CD4-positive, alpha-beta T cell (primary cell): Measurements from ENCODE around the gene KCNMB1. TPM values are rescaled to one million over a fixed set of nuclear protein-coding genes. Genes with fewer than 3 reads are reported as not detected.

ENCODE experiments used
- ATAC-seq: fragments of 200-7000 bp; cut with Tn5 transposase; one replicate; pipeline ENCODE4 v1.10.0; 2022; ENCODE audit warnings: mild to moderate bottlenecking; ENCODE audit not compliant: poor library complexity
- CTCF ChIA-PET: fragments of 350-600 bp; sonication (Branson Sonifier 250); formaldehyde crosslinking; loops from one replicate; lab custom pipeline; 2021; ENCODE audit warnings: antibody characterized with exemption, inconsistent platforms; lab: Charles Lee
- POLR2A ChIA-PET: fragments of 350-600 bp; sonication (Branson Sonifier 250); formaldehyde crosslinking; loops from one replicate; lab custom pipeline; 2021; ENCODE audit warnings: antibody characterized with exemption, inconsistent platforms; lab: Charles Lee
- DNase-seq, 14 experiments: peaks; one replicate each; pipeline ENCODE4 v3.0.0-alpha.2; 2013 to 2020; ENCODE audit warnings: mixed read lengths in 2 of 14
- H3K27ac ChIP-seq, 2 donors: one replicate each; pipeline versions ENCODE4 v1.5.1 to v1.7.0; 2013; ENCODE audit warnings: low read length in 2 of 2, low read depth in 1 of 2, mild to moderate bottlenecking in 1 of 2
- H3K27me3 ChIP-seq, 2 experiments: 1 replicate in 1 of 2; 2 replicates in 1 of 2; pipeline versions ENCODE4 v1.6.1 to v1.7.0; 2013; ENCODE audit warnings: low read length in 2 of 2, control low read depth in 1 of 2, mild to moderate bottlenecking in 1 of 2, moderate library complexity in 1 of 2; ENCODE audit not compliant: insufficient read depth in 2 of 2, control insufficient read depth in 1 of 2
- H3K36me3 ChIP-seq: one replicate; pipeline ENCODE4 v1.6.1; 2013; ENCODE audit warnings: low read length, control low read depth; ENCODE audit not compliant: insufficient read depth
- H3K4me1 ChIP-seq: one replicate; pipeline ENCODE4 v1.6.1; 2013; ENCODE audit warnings: low read length, control low read depth; ENCODE audit not compliant: insufficient read depth
- H3K4me3 ChIP-seq: one replicate; pipeline ENCODE4 v1.5.1; 2013; ENCODE audit warnings: mild to moderate bottlenecking, low read length, moderate library complexity
- H3K9me3 ChIP-seq, 2 experiments: 1 replicate in 1 of 2; 2 replicates in 1 of 2; pipeline versions ENCODE4 v1.6.1 to v1.7.0; 2013; ENCODE audit warnings: low read length in 2 of 2, mild to moderate bottlenecking in 2 of 2, control low read depth in 1 of 2, moderate library complexity in 1 of 2; ENCODE audit not compliant: control insufficient read depth in 1 of 2, insufficient read depth in 1 of 2
- H3K27ac Mint-ChIP-seq: one replicate; pipeline ENCODE4 v1.8.0; 2020; ENCODE audit warnings: mixed read lengths
- H3K27me3 Mint-ChIP-seq: one replicate; pipeline ENCODE4 v1.8.0; 2021; ENCODE audit warnings: mixed read lengths
- H3K36me3 Mint-ChIP-seq: one replicate; pipeline ENCODE4 v1.8.0; 2021; ENCODE audit warnings: low read depth, mixed read lengths
- H3K4me1 Mint-ChIP-seq: one replicate; pipeline ENCODE4 v1.8.0; 2021; ENCODE audit warnings: low read depth, mixed read lengths
- H3K4me3 Mint-ChIP-seq: one replicate; pipeline ENCODE4 v1.8.0; 2020; ENCODE audit warnings: mild to moderate bottlenecking, mixed read lengths
- H3K9me3 Mint-ChIP-seq: one replicate; pipeline ENCODE4 v1.8.0; 2020; ENCODE audit warnings: mixed read lengths
- CTCF ChIP-seq: fragments of 200-600 bp; IDR thresholded peaks from one replicate; pipeline ENCODE4 v1.8.0; 2022; ENCODE audit warnings: antibody characterized with exemption, mild to moderate bottlenecking
- intact Hi-C, 2 experiments: fragments of 100-400 bp; cut with DNase I in 1 of 2; cut with micrococcal nuclease in 1 of 2; formaldehyde crosslinking; loops; one replicate each; pipeline versions ENCODE4 v1.15.1 to v1.9.0; 2023 to 2025; cut with DNase I, micrococcal nuclease
- total RNA-seq, 174 experiments: library from RNA in 2 of 174; stranded (reverse) in 2 of 174; gene quantifications; one replicate each; pipeline ENCODE4 v1.2.3 and lab custom pipeline; 2021 to 2026

The KCNMB1 gene
- total RNA-seq, 2 experiments from 2014 or later: 0.06 to 0.11 TPM

- no peak overlapping the region for H3K4me3 ChIP-seq
These were observed 34.5 kb upstream of the KCNMB1 start for GRCh38 chr5:170423692-170424091.

GRCh38 chr5:170421826-170422225, 32.7 kb upstream of the KCNMB1 start:
- Mint-ChIP-seq H3K4me1 (peaks cover 13% of the 10 kb centered on the region), H3K27ac (no peak overlapping the region), H3K27me3 (no peaks in the 10 kb centered on the region), H3K36me3 (no peaks in the 10 kb centered on the region), H3K4me3 (no peak overlapping the region), H3K9me3 (no peaks in the 10 kb centered on the region)
- Histone ChIP-seq H3K4me1 (peaks cover 12% of the 10 kb centered on the region), H3K27me3 (no peaks in the 10 kb centered on the region), H3K9me3 (no peaks in the 10 kb centered on the region), H3K27ac (no peak overlapping the region), H3K36me3 (no peaks in the 10 kb centered on the region), H3K4me3 (no peak overlapping the region)
- intact Hi-C loops: loop anchor here (1.0 to 2.0 kb wide), 5 partner anchors 83 to 322 kb away; no protein-coding TSS in a partner anchor
- DNase-seq: no peak
- TF ChIP-seq CTCF: no peak
- no peak for ATAC-seq
- CTCF ChIA-PET: interaction anchor here (1.3 to 2.3 kb wide), 4 partner anchors 10 to 198 kb away, joined by 3 to 7 read pairs (median 4); no protein-coding TSS in a partner anchor
- POLR2A ChIA-PET: no interaction called here

More at GRCh38 chr5:170423692-170424091, 34.5 kb upstream of the KCNMB1 start:
- H3K4me3 Mint-ChIP-seq: no peak overlapping the region
- ChIA-PET POLR2A (no interaction called here), CTCF (interaction anchor here (1.1 to 1.9 kb wide), 2 partner anchors 11 to 198 kb away, joined by 3 to 7 read pairs; no protein-coding TSS in a partner anchor)
- DNase-seq (no peak), ATAC-seq (no peak)
- no peak overlapping the region for H3K27ac Mint-ChIP-seq
- H3K4me1 Mint-ChIP-seq: peaks cover 4% of the 10 kb centered on the region
- Histone ChIP-seq H3K9me3 (no peaks in the 10 kb centered on the region), H3K36me3 (no peaks in the 10 kb centered on the region), H3K27ac (no peak overlapping the region), H3K4me1 (peaks cover 5% of the 10 kb centered on the region), H3K27me3 (no peaks in the 10 kb centered on the region)
- no peaks in the 10 kb centered on the region for H3K9me3 Mint-ChIP-seq
- H3K36me3 Mint-ChIP-seq: no peaks in the 10 kb centered on the region
- H3K27me3 Mint-ChIP-seq: no peaks in the 10 kb centered on the region
- intact Hi-C loops: no loop called here
- TF ChIP-seq CTCF: no peak

- POLR2A ChIA-PET: interaction anchor here (1.2 kb wide), 1 partner anchor 196 kb away, joined by 4 read pairs; no protein-coding TSS in a partner anchor
- peak; percentile 55 for ATAC-seq
- H3K9me3 Mint-ChIP-seq: no peaks in the 10 kb centered on the region
These were observed 31.7 kb upstream of the KCNMB1 start for GRCh38 chr5:170420806-170421412.

More at GRCh38 chr5:170420806-170421412, 31.7 kb upstream of the KCNMB1 start:
- no peaks in the 10 kb centered on the region for H3K27me3 ChIP-seq
- peaks cover 18% of the 10 kb centered on the region for H3K4me1 ChIP-seq
- peak; percentile 81 for TF ChIP-seq CTCF
- no peak overlapping the region for H3K4me3 ChIP-seq
- H3K4me3 Mint-ChIP-seq: no peak overlapping the region
- no peaks in the 10 kb centered on the region for H3K9me3 ChIP-seq
- H3K27ac Mint-ChIP-seq: no peak overlapping the region
- intact Hi-C loops: loop anchor here (1.0 to 2.0 kb wide), 7 partner anchors 82 to 321 kb away; no protein-coding TSS in a partner anchor
- H3K36me3 Mint-ChIP-seq: no peaks in the 10 kb centered on the region
- H3K27me3 Mint-ChIP-seq: no peaks in the 10 kb centered on the region
- H3K4me1 Mint-ChIP-seq: peaks cover 21% of the 10 kb centered on the region
- CTCF ChIA-PET: interaction anchor here (0.6 to 2.3 kb wide), 6 partner anchors 19 to 200 kb away, joined by 3 to 10 read pairs (median 5); no protein-coding TSS in a partner anchor
- H3K36me3 ChIP-seq: no peaks in the 10 kb centered on the region
- H3K27ac ChIP-seq: no peak overlapping the region
- DNase-seq: peak in 13 of 14 experiments; percentile 11 to 81 (median 39)
